GM18507 (cell line): ENCODE data around the gene CCDC184.
"Not testable (repeated sequence)": the region's sequence is repeated elsewhere in the genome, so short reads cannot be mapped to it uniquely, and the experiment has no call there.

Source experiments
- DNase-seq: peaks from one replicate; pipeline ENCODE4 v3.0.0; 2011; ENCODE audit warnings: low read depth; ENCODE audit not compliant: insufficient read length; ENCODE audit errors: extremely low spot score
- FAIRE-seq: peaks from 2 replicates; lab custom pipeline; 2011; peaks lifted over from hg19 to GRCh38; lab: Jason Lieb, UNC

Gene CCDC184

GRCh38 chr12:48199774-48200221, 16.4 kb downstream of the CCDC184 start:
- DNase-seq (no peak), FAIRE-seq (no peak)

GRCh38 chr12:48201091-48201490, 17.6 kb downstream of the CCDC184 start:
- DNase-seq (no peak), FAIRE-seq (no peak)

- DNase-seq: no peak
- FAIRE-seq: no peak
Measured at GRCh38 chr12:48201516-48201915, 18.1 kb downstream of the CCDC184 start.

GRCh38 chr12:48202766-48203165, 19.3 kb downstream of the CCDC184 start:
- DNase-seq: no peak
- no peak for FAIRE-seq

GRCh38 chr12:48203192-48203591, 19.7 kb downstream of the CCDC184 start, which contains the start of gene OR10AD1:
Gene OR10AD1 (minus strand): TSS chr12:48203292. CDS start chr12:48203292, 0 bp downstream.
- FAIRE-seq: no peak
- DNase-seq: no peak

- DNase-seq, FAIRE-seq: not testable (repeated sequence)
Measured at GRCh38 chr12:48209495-48209894, 26.1 kb downstream of the CCDC184 start.

GRCh38 chr12:48216785-48217184, 33.3 kb downstream of the CCDC184 start:
- FAIRE-seq (no peak), DNase-seq (no peak)

- DNase-seq (no peak), FAIRE-seq (no peak)
Measured at GRCh38 chr12:48219631-48220030, 36.2 kb downstream of the CCDC184 start.

GRCh38 chr12:48220701-48221100, 37.3 kb downstream of the CCDC184 start:
- DNase-seq: no peak
- FAIRE-seq: no peak

- FAIRE-seq: no peak
- no peak for DNase-seq
Measured at GRCh38 chr12:48221645-48222044, 38.2 kb downstream of the CCDC184 start.

- DNase-seq, FAIRE-seq: not testable (repeated sequence)
Measured at GRCh38 chr12:48224533-48224932, 41.1 kb downstream of the CCDC184 start.

- not testable (repeated sequence) for FAIRE-seq, DNase-seq
Measured at GRCh38 chr12:48231169-48231958, 47.9 kb downstream of the CCDC184 start.
